Naive thymus-derived CD4-positive, alpha-beta T cell (primary cell): Measurements from ENCODE around the gene MAGI2. TPM values are rescaled to one million over a fixed set of nuclear protein-coding genes. Genes with fewer than 3 reads are reported as not detected.

Experiments
- ATAC-seq: fragments of 150-1000 bp; cut with Tn5 transposase; 2 replicates; pipeline ENCODE4 v1.10.0; 2021; ENCODE audit warnings: mild to moderate bottlenecking, moderate library complexity
- CTCF ChIA-PET: fragments of 350-600 bp; sonication (Branson Sonifier 250); formaldehyde crosslinking; loops from one replicate; lab custom pipeline; 2021; ENCODE audit warnings: antibody characterized with exemption; lab: Charles Lee
- POLR2A ChIA-PET: fragments of 350-600 bp; sonication (Branson Sonifier 250); formaldehyde crosslinking; loops from one replicate; lab custom pipeline; 2021; ENCODE audit warnings: antibody characterized with exemption, inconsistent platforms; lab: Charles Lee
- DNase-seq, 9 donors: peaks; one replicate each; pipeline versions ENCODE4 v3.0.0 to v3.0.0-alpha.2; 2020 to 2022; ENCODE audit warnings: mixed read lengths in 1 of 9
- H3K27ac ChIP-seq: one replicate; pipeline ENCODE4 v1.7.0; 2013; ENCODE audit warnings: mild to moderate bottlenecking, low read depth, low read length, moderate library complexity
- H3K27me3 ChIP-seq, 2 donors: one replicate each; pipeline ENCODE4 v1.7.0; 2013; ENCODE audit warnings: low read length in 2 of 2, mild to moderate bottlenecking in 2 of 2, moderate library complexity in 2 of 2; ENCODE audit not compliant: control insufficient read depth in 2 of 2, insufficient read depth in 2 of 2
- H3K36me3 ChIP-seq, 3 experiments: 1 replicate in 2 of 3; 2 replicates in 1 of 3; pipeline ENCODE4 v1.7.0; 2013; ENCODE audit warnings: low read length in 3 of 3, mild to moderate bottlenecking in 3 of 3, moderate library complexity in 1 of 3; ENCODE audit not compliant: insufficient read depth in 3 of 3, control insufficient read depth in 2 of 3
- H3K4me1 ChIP-seq, 2 donors: one replicate each; pipeline ENCODE4 v1.7.0; 2013; ENCODE audit warnings: low read length in 2 of 2, mild to moderate bottlenecking in 2 of 2, moderate library complexity in 1 of 2; ENCODE audit not compliant: control insufficient read depth in 2 of 2, insufficient read depth in 2 of 2
- H3K4me3 ChIP-seq: 2 replicates; pipeline ENCODE4 v1.7.0; 2013; ENCODE audit warnings: mild to moderate bottlenecking, low read length
- H3K9me3 ChIP-seq, 3 experiments: 1 replicate in 2 of 3; 2 replicates in 1 of 3; pipeline ENCODE4 v1.7.0; 2013; ENCODE audit warnings: low read length in 3 of 3; ENCODE audit not compliant: control insufficient read depth in 2 of 3
- H3K27ac Mint-ChIP-seq, 9 donors: one replicate each; pipeline ENCODE4 v1.8.0; 2020 to 2022; ENCODE audit warnings: mixed read lengths in 9 of 9, mild to moderate bottlenecking in 8 of 9, moderate library complexity in 5 of 9, inconsistent platforms in 2 of 9
- H3K27me3 Mint-ChIP-seq, 5 donors: one replicate each; pipeline ENCODE4 v1.8.0; 2021 to 2022; ENCODE audit warnings: mixed read lengths in 5 of 5, mild to moderate bottlenecking in 1 of 5
- H3K36me3 Mint-ChIP-seq, 5 donors: one replicate each; pipeline ENCODE4 v1.8.0; 2020 to 2022; ENCODE audit warnings: mixed read lengths in 5 of 5, mild to moderate bottlenecking in 3 of 5, inconsistent platforms in 1 of 5
- H3K4me1 Mint-ChIP-seq, 7 donors: one replicate each; pipeline ENCODE4 v1.8.0; 2020 to 2022; ENCODE audit warnings: mixed read lengths in 7 of 7, mild to moderate bottlenecking in 3 of 7, inconsistent platforms in 1 of 7
- H3K4me3 Mint-ChIP-seq, 10 donors: one replicate each; pipeline ENCODE4 v1.8.0; 2020 to 2022; ENCODE audit warnings: mild to moderate bottlenecking in 10 of 10, mixed read lengths in 10 of 10, moderate library complexity in 6 of 10, inconsistent platforms in 2 of 10
- H3K9me3 Mint-ChIP-seq, 11 donors: one replicate each; pipeline ENCODE4 v1.8.0; 2020 to 2022; ENCODE audit warnings: mixed read lengths in 11 of 11, mild to moderate bottlenecking in 4 of 11, inconsistent platforms in 1 of 11, moderate library complexity in 1 of 11
- intact Hi-C, 2 donors: fragments of 100-400 bp; cut with micrococcal nuclease; formaldehyde crosslinking; loops; one replicate each; pipeline ENCODE4 v1.15.1; 2023
- polyA plus RNA-seq, 2 donors: library from polyadenylated mRNA; unstranded; fragments of 300-500 nt; fragmentation: Illumina TruSeq; gene quantifications; one replicate each; pipeline ENCODE4 v1.2.3, GENCODE V29; 2021
- total RNA-seq, 6 experiments: library from RNA in 5 of 6; stranded (reverse) in 5 of 6; gene quantifications; 1 replicate in 5 of 6; 2 replicates in 1 of 6; pipeline ENCODE4 v1.2.3 and lab custom pipeline; 2021 to 2026

MAGI2 gene
- total and polyA plus RNA-seq, 7 experiments from 2014 or later = 0.05 to 0.67 (median 0.15) TPM; not detected in 3

DNA sequence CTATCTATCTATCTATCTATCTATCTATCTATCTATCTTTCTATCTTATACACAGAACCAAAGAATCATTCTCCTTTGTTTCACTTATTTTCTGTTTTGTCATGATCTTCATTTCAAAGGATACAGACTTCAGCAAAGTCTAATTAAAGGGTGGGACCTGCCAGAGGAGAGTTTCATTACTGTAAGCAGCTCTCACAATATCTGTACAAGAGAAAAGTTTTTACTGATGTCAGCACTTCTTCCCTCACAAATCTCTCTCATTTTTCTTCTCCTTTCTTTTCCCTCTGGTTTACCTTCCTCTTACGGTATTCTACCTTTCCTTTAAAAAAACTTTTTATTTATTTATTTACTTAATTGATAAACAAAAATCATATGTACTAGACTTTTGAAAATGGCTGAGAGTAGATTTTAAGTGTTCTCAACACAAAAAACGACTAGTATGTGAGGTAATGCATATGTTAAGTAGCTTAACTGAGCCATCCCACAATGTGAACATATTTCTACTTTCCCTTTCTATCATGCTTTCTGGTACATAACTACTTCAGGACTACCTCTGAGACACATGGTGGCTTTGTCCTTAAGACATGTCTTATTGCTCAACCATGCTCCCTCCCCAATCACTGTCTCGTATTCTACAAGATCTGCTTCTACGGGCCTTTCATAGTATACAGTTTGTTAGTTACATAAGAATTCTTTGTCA, 955.6 kb downstream of the MAGI2 start:
- H3K9me3 Mint-ChIP-seq = peaks cover 0 to 7% (median 0%) of the 10 kb centered on the region in 11 donors

GRCh38 chr7:78496096-78496630, 957.3 kb downstream of the MAGI2 start:
- H3K27ac Mint-ChIP-seq = no peak overlapping the region
- no peaks in the 10 kb centered on the region for H3K36me3 Mint-ChIP-seq
- Histone ChIP-seq H3K9me3 (no peaks in the 10 kb centered on the region), H3K27me3 (no peaks in the 10 kb centered on the region), H3K36me3 (no peaks in the 10 kb centered on the region), H3K4me3 (no peak overlapping the region), H3K4me1 (no peaks in the 10 kb centered on the region), H3K27ac (no peak overlapping the region)
- no peak overlapping the region for H3K4me3 Mint-ChIP-seq
- CTCF ChIA-PET = no interaction called here
- peaks cover 0 to 7% (median 0%) of the 10 kb centered on the region in 11 donors for H3K9me3 Mint-ChIP-seq
- POLR2A ChIA-PET = no interaction called here
- no peaks in the 10 kb centered on the region for H3K27me3 Mint-ChIP-seq
- ATAC-seq = no peak
- no peak for DNase-seq
- intact Hi-C loops = no loop called here
- no peaks in the 10 kb centered on the region for H3K4me1 Mint-ChIP-seq

More for the DNA sequence above, 955.6 kb downstream of the MAGI2 start:
- Histone ChIP-seq H3K9me3 (no peaks in the 10 kb centered on the region), H3K27me3 (no peaks in the 10 kb centered on the region), H3K4me1 (no peaks in the 10 kb centered on the region), H3K27ac (no peak overlapping the region), H3K4me3 (no peak overlapping the region), H3K36me3 (no peaks in the 10 kb centered on the region)
- Mint-ChIP-seq H3K4me3 (no peak overlapping the region), H3K27me3 (peaks cover 0 to 4% (median 0%) of the 10 kb centered on the region in 5 donors), H3K27ac (no peak overlapping the region), H3K36me3 (no peaks in the 10 kb centered on the region), H3K4me1 (no peaks in the 10 kb centered on the region)
- intact Hi-C loops = no loop called here
- CTCF ChIA-PET = no interaction called here
- ATAC-seq (no peak), DNase-seq (no peak)
- POLR2A ChIA-PET = no interaction called here

GRCh38 chr7:78493401-78493800, 960.1 kb downstream of the MAGI2 start:
- Histone ChIP-seq H3K27ac (no peak overlapping the region), H3K4me1 (no peaks in the 10 kb centered on the region), H3K9me3 (no peaks in the 10 kb centered on the region), H3K4me3 (no peak overlapping the region), H3K27me3 (no peaks in the 10 kb centered on the region), H3K36me3 (no peaks in the 10 kb centered on the region)
- H3K27me3 Mint-ChIP-seq = no peaks in the 10 kb centered on the region
- no peak overlapping the region for H3K4me3 Mint-ChIP-seq
- H3K36me3 Mint-ChIP-seq = no peaks in the 10 kb centered on the region
- DNase-seq = no peak
- H3K9me3 Mint-ChIP-seq = peaks cover 0 to 3% (median 0%) of the 10 kb centered on the region in 11 donors
- no peak for ATAC-seq
- POLR2A ChIA-PET = no interaction called here
- intact Hi-C loops = no loop called here
- H3K4me1 Mint-ChIP-seq = no peaks in the 10 kb centered on the region
- H3K27ac Mint-ChIP-seq = no peak overlapping the region
- CTCF ChIA-PET = no interaction called here

DNA sequence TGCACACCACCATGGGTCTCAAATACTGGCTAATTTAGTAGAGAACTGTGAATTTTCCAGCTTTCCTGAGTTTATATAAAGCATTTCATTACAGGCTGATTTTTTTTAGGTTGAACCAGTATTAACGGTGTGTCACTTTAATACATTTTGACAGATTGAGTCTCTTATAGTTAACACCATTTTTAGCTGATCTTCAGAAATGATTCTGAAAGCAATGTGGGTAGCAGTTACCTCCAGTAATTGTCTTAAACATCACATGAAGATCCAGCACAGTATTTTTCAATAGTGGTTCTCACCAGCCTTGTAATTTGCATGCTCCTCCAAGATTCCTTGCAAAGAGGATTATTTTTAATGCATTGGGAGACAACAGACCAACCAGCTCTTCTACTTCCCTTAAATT, 961.3 kb downstream of the MAGI2 start:
- Mint-ChIP-seq H3K4me1 (no peaks in the 10 kb centered on the region), H3K36me3 (no peaks in the 10 kb centered on the region), H3K9me3 (peaks cover 0 to 2% (median 0%) of the 10 kb centered on the region in 11 donors), H3K4me3 (no peak overlapping the region), H3K27me3 (no peaks in the 10 kb centered on the region), H3K27ac (no peak overlapping the region)
- ChIA-PET CTCF (no interaction called here), POLR2A (no interaction called here)
- no peaks in the 10 kb centered on the region for H3K36me3 ChIP-seq
- no peak overlapping the region for H3K4me3 ChIP-seq
- no peaks in the 10 kb centered on the region for H3K4me1 ChIP-seq
- intact Hi-C loops = no loop called here
- H3K9me3 ChIP-seq = no peaks in the 10 kb centered on the region
- no peaks in the 10 kb centered on the region for H3K27me3 ChIP-seq
- no peak overlapping the region for H3K27ac ChIP-seq
- no peak for ATAC-seq
- DNase-seq = no peak

GRCh38 chr7:78490524-78490923, 962.9 kb downstream of the MAGI2 start:
- no peaks in the 10 kb centered on the region for H3K4me1 ChIP-seq
- intact Hi-C loops = no loop called here
- ATAC-seq (no peak), DNase-seq (no peak)
- no peaks in the 10 kb centered on the region for H3K27me3 ChIP-seq
- no peak overlapping the region for H3K27ac ChIP-seq
- POLR2A ChIA-PET = no interaction called here
- H3K4me3 ChIP-seq = no peak overlapping the region
- H3K27me3 Mint-ChIP-seq = no peaks in the 10 kb centered on the region
- H3K27ac Mint-ChIP-seq = no peak overlapping the region
- H3K9me3 ChIP-seq = no peaks in the 10 kb centered on the region
- H3K4me1 Mint-ChIP-seq = no peaks in the 10 kb centered on the region
- no peaks in the 10 kb centered on the region for H3K36me3 ChIP-seq
- H3K9me3 Mint-ChIP-seq = peaks cover 0 to 4% (median 0%) of the 10 kb centered on the region in 11 donors
- no peak overlapping the region for H3K4me3 Mint-ChIP-seq
- no peaks in the 10 kb centered on the region for H3K36me3 Mint-ChIP-seq
- CTCF ChIA-PET = no interaction called here

- Mint-ChIP-seq H3K36me3 (no peaks in the 10 kb centered on the region), H3K4me1 (no peaks in the 10 kb centered on the region), H3K4me3 (no peak overlapping the region), H3K27ac (no peak overlapping the region), H3K27me3 (no peaks in the 10 kb centered on the region), H3K9me3 (peaks cover 0 to 4% (median 0%) of the 10 kb centered on the region in 11 donors)
- Histone ChIP-seq H3K4me3 (no peak overlapping the region), H3K27me3 (no peaks in the 10 kb centered on the region), H3K4me1 (no peaks in the 10 kb centered on the region), H3K36me3 (no peaks in the 10 kb centered on the region), H3K9me3 (no peaks in the 10 kb centered on the region), H3K27ac (no peak overlapping the region)
- POLR2A ChIA-PET = no interaction called here
- ATAC-seq (no peak), DNase-seq (no peak)
- CTCF ChIA-PET = no interaction called here
- intact Hi-C loops = no loop called here
Observed at GRCh38 chr7:78489476-78490240, 963.8 kb downstream of the MAGI2 start.
